ENCODE data around the gene SMC1A.
"Not testable (repeated sequence)": the region's sequence is repeated elsewhere in the genome, so short reads cannot be mapped to it uniquely, and the experiment has no call there.

Gene SMC1A

DNA sequence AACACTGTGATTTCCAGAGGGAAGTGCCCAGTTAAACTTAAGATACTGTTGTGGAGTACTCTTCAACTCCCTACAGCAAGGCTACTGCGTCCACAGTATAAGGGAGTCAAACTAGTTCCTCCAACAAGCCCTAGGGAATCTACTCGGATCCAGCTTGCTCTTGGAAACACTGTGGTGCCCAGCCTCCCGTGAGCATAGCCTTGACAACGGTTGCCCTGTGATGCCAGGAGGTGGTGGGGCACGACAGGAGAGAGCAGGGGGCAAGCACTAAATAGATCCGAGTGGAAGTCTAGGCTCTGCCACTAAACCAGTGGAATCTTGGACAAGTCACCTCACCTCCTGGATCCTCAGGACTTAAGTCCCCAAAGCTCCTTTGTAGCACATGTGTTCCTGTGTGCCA, 45.6 kb downstream of the SMC1A start:
- TF ChIP-seq, protein P1, sequence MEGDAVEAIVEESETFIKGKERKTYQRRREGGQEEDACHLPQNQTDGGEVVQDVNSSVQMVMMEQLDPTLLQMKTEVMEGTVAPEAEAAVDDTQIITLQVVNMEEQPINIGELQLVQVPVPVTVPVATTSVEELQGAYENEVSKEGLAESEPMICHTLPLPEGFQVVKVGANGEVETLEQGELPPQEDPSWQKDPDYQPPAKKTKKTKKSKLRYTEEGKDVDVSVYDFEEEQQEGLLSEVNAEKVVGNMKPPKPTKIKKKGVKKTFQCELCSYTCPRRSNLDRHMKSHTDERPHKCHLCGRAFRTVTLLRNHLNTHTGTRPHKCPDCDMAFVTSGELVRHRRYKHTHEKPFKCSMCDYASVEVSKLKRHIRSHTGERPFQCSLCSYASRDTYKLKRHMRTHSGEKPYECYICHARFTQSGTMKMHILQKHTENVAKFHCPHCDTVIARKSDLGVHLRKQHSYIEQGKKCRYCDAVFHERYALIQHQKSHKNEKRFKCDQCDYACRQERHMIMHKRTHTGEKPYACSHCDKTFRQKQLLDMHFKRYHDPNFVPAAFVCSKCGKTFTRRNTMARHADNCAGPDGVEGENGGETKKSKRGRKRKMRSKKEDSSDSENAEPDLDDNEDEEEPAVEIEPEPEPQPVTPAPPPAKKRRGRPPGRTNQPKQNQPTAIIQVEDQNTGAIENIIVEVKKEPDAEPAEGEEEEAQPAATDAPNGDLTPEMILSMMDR (IDR thresholded peaks at IDR 0.05; ENCODE audit: unreplicated experiment in 3 of 3) = no peak
- Mint-ChIP-seq H3K4me1 (no peaks in the 10 kb centered on the region), H3K4me3 (no peak overlapping the region), H3K27ac (no peak overlapping the region), H3K36me3 (ENCODE audit: low read depth) (peaks cover 37% of the 10 kb centered on the region), H3K27me3 (ENCODE audit: low read depth) (no peaks in the 10 kb centered on the region), H3K9me3 (peaks cover 14% of the 10 kb centered on the region)

DNA sequence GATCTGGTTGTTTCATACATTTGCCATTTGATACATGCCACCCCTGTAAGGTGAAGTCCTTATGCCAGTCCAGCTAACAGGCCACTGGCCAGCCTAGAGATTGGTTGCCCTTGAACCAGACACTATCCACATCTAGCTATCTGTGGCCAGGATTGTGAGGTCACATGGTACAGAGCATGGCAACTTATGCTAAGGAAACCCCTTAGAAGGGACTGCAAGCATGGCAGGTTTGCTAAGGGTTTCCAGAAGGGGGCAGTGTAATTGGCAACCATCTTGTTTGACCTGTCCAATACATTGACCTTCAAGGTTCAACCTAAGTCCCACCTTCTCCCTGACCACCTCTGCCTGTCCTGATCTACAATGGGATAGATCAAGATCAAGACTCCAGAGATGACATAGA, 47.5 kb downstream of the SMC1A start:
- H3K27me3 Mint-ChIP-seq (ENCODE audit: low read depth) = no peaks in the 10 kb centered on the region
- H3K4me1 Mint-ChIP-seq = no peaks in the 10 kb centered on the region
- no peak overlapping the region for H3K27ac Mint-ChIP-seq
- H3K4me3 Mint-ChIP-seq = no peak overlapping the region
- H3K36me3 Mint-ChIP-seq (ENCODE audit: low read depth) = peaks cover 26% of the 10 kb centered on the region
- TF ChIP-seq, protein P1 (IDR thresholded peaks at IDR 0.05; ENCODE audit: unreplicated experiment in 3 of 3) = no peak
- peaks cover 25% of the 10 kb centered on the region for H3K9me3 Mint-ChIP-seq

DNA sequence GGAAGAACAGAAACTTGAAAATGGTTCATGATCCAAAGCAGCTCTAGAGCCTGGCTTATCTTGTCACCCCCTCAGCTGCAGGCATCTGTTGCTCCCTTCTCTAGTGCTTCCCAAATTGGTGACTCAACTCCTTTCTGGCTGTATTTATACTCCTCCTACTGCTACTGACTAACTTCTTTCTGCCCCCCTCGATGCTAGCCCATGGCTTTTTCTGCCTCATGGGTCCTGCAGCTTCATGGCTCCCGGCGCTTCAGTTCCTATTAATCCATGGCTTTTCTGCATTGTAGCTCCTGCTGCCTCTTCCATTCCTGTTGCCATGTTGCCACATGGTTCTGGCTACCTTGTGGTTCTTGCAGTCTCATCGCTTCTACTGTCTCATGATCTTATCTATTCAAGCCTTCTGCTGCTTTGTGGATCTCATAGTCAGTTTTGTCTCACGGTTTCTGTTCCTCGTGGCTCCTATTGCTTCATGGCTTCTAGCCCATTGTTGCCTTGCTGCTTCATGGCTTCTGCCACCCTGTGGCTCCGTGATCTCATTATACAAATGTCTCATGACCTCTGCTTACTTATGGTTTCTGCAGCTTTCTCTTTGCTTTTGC, 48.1 kb downstream of the SMC1A start:
- no peak overlapping the region for H3K27ac Mint-ChIP-seq
- no peaks in the 10 kb centered on the region for H3K27me3 Mint-ChIP-seq (ENCODE audit: low read depth)
- H3K9me3 Mint-ChIP-seq = peaks cover 25% of the 10 kb centered on the region
- H3K36me3 Mint-ChIP-seq (ENCODE audit: low read depth) = peaks cover 21% of the 10 kb centered on the region
- H3K4me3 Mint-ChIP-seq = no peak overlapping the region
- no peaks in the 10 kb centered on the region for H3K4me1 Mint-ChIP-seq
- TF ChIP-seq, protein P1 (IDR thresholded peaks at IDR 0.05; ENCODE audit: unreplicated experiment in 3 of 3) = no peak

DNA sequence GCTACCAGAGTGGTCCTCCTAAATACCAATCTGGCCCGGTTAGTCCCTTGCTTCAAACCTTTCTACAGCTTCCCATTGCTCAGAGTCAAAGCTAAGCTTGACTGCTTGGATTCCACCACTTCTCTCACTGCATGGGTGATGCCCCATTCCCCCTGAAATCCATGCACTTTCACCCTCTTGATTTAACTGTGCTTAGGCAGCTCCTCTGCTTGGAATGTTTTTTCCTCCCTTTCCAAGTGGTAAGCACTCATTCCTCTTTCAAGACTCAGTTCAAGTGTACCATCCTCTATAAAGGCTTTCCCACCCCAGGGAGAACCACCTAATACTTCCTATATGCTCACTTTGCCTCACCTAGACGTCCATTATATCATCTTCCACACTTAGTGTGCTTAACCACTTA, 49.1 kb downstream of the SMC1A start:
- no peak overlapping the region for H3K4me3 Mint-ChIP-seq
- TF ChIP-seq, protein P1 (IDR thresholded peaks at IDR 0.05; ENCODE audit: unreplicated experiment in 3 of 3) = no peak
- peaks cover 29% of the 10 kb centered on the region for H3K9me3 Mint-ChIP-seq

DNA sequence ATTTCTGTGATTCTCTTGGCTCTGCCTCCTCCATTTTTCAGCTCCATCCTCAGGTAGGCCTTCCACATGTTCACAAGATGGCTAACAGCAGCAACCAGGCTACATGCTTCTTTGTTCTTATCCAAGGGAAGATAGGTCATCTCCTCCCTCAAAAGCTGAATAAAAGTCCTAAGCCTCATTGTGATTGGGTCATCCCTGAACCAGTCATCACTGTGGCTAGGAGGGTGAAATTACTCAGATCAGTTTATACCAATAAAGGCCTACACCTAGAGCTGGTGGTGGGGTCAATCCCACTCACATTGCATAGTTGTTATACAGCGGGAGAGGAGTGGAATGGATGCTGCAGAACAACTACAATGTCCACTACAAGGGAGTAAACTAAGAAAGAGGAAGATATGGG, 56.0 kb downstream of the SMC1A start:
- H3K4me3 Mint-ChIP-seq; H3K4me1 Mint-ChIP-seq; H3K27me3 Mint-ChIP-seq (ENCODE audit: low read depth); H3K27ac Mint-ChIP-seq: not testable (repeated sequence)
- H3K9me3 Mint-ChIP-seq = peaks cover 22% of the 10 kb centered on the region
- H3K36me3 Mint-ChIP-seq (ENCODE audit: low read depth) = peaks cover 15% of the 10 kb centered on the region

More for the DNA sequence above, 49.1 kb downstream of the SMC1A start:
- Mint-ChIP-seq H3K36me3 (ENCODE audit: low read depth) (peaks cover 22% of the 10 kb centered on the region), H3K27ac (no peak overlapping the region), H3K4me1 (no peaks in the 10 kb centered on the region), H3K27me3 (ENCODE audit: low read depth) (no peaks in the 10 kb centered on the region)

DNA sequence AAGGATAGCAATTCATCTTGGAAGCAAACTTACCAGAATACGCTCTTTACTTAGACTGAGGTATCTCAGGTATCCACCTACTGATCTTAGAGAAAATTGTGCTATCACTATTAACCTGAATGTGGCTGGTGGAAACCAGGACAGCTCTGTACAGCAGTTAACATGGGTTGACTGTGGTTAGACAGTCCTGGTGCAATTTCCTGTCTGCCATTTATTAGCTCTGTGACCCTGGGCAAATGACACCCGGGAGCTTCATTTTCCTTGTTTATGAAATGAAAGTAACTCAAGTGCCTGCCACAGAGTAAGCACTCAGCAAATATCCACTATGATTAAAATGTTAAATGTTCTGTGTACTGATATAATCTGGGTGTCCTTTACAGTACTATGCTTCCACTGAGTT, 60.0 kb downstream of the SMC1A start:
- Mint-ChIP-seq H3K4me1 (peaks cover 5% of the 10 kb centered on the region), H3K36me3 (ENCODE audit: low read depth) (peaks cover 9% of the 10 kb centered on the region), H3K27me3 (ENCODE audit: low read depth) (no peaks in the 10 kb centered on the region), H3K27ac (no peak overlapping the region), H3K4me3 (no peak overlapping the region), H3K9me3 (peaks cover 7% of the 10 kb centered on the region)
- TF ChIP-seq, protein P1 (IDR thresholded peaks at IDR 0.05; ENCODE audit: unreplicated experiment in 3 of 3) = no peak
